Transverse colon (tissue), 4 donors: ENCODE data around the gene ACLY.

ENCODE experiments used
- CTCF ChIP-seq, 5 experiments: fragments of 200-600 bp in 3 of 5; fragments of 450-650 bp in 2 of 5; sonication (generic) in 3 of 5; IDR thresholded peaks; 1 replicate in 2 of 5; 2 replicates in 3 of 5; pipeline ENCODE4 v1.5.1; 2016 to 2017; ENCODE audit warnings: antibody characterized with exemption in 5 of 5, inconsistent platforms in 3 of 5, mild to moderate bottlenecking in 2 of 5, moderate library complexity in 1 of 5
- POLR2A ChIP-seq: fragments of 450-650 bp; IDR thresholded peaks from one replicate; pipeline ENCODE4 v1.6.1; 2016; ENCODE audit warnings: antibody characterized with exemption, mild to moderate bottlenecking, moderate library complexity
- POLR2AphosphoS5 ChIP-seq, 3 donors: sonication (generic); formaldehyde crosslinking; IDR thresholded peaks; one replicate each; pipeline ENCODE4 v1.6.1; 2016; ENCODE audit warnings: antibody characterized with exemption in 3 of 3

- TF ChIP-seq POLR2A (no peak), CTCF (IDR thresholded peaks at IDR 0.05) (no peak), POLR2AphosphoS5 (IDR thresholded peaks at IDR 0.05) (no peak)
These were observed 55.5 kb downstream of the ACLY start for GRCh38 chr17:41863074-41863848.
